Sigmoid colon (tissue), 4 donors: ENCODE results near the gene SGPP2.

ENCODE experiments used
- EP300 ChIP-seq, 4 donors: sonication (generic); formaldehyde crosslinking; IDR thresholded peaks; one replicate each; pipeline ENCODE4 v1.6.1; 2017; ENCODE audit warnings: antibody characterized with exemption in 4 of 4
- POLR2A ChIP-seq, 2 donors: fragments of 450-650 bp; IDR thresholded peaks; one replicate each; pipeline ENCODE4 v1.6.1; 2016; ENCODE audit warnings: antibody characterized with exemption in 2 of 2, mild to moderate bottlenecking in 2 of 2, moderate library complexity in 2 of 2
- POLR2AphosphoS5 ChIP-seq, 4 donors: sonication (generic); formaldehyde crosslinking; IDR thresholded peaks; one replicate each; pipeline ENCODE4 v1.6.1; 2017; ENCODE audit warnings: antibody characterized with exemption in 4 of 4
- TF ChIP-seq, protein P1 (sequence below), 4 experiments: fragments of 450-650 bp in 3 of 4; fragments of 200-600 bp in 1 of 4; IDR thresholded peaks; one replicate each; pipeline ENCODE4 v1.5.1; 2016 to 2019; ENCODE audit warnings: antibody characterized with exemption in 4 of 4, mild to moderate bottlenecking in 3 of 4, moderate library complexity in 2 of 4

DNA sequence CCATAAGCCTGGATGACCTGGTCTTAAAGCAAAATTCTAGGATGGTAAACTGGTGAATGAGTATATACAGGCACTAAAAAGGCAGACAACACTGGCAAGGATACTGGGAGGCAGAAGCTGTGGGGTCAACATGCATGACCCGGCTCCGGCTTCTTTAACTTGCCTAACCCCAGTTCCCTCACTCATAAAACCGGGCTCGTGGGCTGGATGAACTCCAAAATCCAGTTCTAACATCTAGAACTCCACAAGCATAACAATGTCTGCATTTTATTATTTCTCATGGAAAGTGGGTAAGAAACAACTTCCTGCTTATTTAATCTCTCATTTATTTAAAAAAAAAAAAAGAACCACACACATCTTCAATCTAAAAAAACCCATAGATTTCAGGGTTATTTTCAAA is 174.3 kb downstream of the SGPP2 start:
- TF ChIP-seq EP300 (IDR thresholded peaks at IDR 0.05) (no peak), POLR2A (IDR thresholded peaks at IDR 0.05) (no peak), POLR2AphosphoS5 (IDR thresholded peaks at IDR 0.05) (no peak)
- TF ChIP-seq, protein P1, sequence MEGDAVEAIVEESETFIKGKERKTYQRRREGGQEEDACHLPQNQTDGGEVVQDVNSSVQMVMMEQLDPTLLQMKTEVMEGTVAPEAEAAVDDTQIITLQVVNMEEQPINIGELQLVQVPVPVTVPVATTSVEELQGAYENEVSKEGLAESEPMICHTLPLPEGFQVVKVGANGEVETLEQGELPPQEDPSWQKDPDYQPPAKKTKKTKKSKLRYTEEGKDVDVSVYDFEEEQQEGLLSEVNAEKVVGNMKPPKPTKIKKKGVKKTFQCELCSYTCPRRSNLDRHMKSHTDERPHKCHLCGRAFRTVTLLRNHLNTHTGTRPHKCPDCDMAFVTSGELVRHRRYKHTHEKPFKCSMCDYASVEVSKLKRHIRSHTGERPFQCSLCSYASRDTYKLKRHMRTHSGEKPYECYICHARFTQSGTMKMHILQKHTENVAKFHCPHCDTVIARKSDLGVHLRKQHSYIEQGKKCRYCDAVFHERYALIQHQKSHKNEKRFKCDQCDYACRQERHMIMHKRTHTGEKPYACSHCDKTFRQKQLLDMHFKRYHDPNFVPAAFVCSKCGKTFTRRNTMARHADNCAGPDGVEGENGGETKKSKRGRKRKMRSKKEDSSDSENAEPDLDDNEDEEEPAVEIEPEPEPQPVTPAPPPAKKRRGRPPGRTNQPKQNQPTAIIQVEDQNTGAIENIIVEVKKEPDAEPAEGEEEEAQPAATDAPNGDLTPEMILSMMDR (IDR thresholded peaks at IDR 0.05) = no peak
